ENCODE measurements around the gene TMPRSS11B. TPM values are rescaled to one million over a fixed set of nuclear protein-coding genes. Genes with fewer than 3 reads are reported as not detected.
A peak's percentile ranks its signal among the peaks of the same experiment; 100 is the strongest.
"Not testable (repeated sequence)": the region's sequence is repeated elsewhere in the genome, so short reads cannot be mapped to it uniquely, and the experiment has no call there.

TMPRSS11B gene, protein sequence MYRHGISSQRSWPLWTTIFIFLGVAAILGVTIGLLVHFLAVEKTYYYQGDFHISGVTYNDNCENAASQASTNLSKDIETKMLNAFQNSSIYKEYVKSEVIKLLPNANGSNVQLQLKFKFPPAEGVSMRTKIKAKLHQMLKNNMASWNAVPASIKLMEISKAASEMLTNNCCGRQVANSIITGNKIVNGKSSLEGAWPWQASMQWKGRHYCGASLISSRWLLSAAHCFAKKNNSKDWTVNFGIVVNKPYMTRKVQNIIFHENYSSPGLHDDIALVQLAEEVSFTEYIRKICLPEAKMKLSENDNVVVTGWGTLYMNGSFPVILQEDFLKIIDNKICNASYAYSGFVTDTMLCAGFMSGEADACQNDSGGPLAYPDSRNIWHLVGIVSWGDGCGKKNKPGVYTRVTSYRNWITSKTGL
- polyA plus RNA-seq (2013, experiment 1 of 2; ENCODE audit: insufficient read length): not detected
- not detected for polyA plus RNA-seq (2013, experiment 2 of 2; ENCODE audit: insufficient read length)

- no peak for DNase-seq
These were observed at the start of gene TMPRSS11B for GRCh38 chr4:68245594-68245993. Gene TMPRSS11B (minus strand): TSS chr4:68245694. CDS start chr4:68245558, 136 bp downstream.

GRCh38 chr4:68291256-68291655 lies 45.8 kb upstream of the TMPRSS11B start:
- no peak for DNase-seq

DNA sequence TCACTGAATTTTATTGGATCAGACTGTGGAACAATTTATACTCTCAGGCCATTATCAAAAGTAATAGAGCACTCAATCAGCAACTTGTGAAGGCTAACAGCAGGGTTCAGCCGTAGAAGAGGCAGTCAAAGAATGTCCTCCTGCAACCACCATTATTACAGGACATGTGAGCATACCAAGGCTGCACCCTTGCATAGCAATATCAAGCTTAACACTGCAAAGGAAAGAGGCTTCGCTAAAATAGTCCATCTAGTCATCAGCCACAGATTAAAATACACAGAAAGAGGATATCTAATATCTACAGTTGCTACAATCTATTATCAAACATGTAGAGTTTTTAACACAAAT lies 42.9 kb upstream of the TMPRSS11B start:
- DNase-seq: no peak

DNA sequence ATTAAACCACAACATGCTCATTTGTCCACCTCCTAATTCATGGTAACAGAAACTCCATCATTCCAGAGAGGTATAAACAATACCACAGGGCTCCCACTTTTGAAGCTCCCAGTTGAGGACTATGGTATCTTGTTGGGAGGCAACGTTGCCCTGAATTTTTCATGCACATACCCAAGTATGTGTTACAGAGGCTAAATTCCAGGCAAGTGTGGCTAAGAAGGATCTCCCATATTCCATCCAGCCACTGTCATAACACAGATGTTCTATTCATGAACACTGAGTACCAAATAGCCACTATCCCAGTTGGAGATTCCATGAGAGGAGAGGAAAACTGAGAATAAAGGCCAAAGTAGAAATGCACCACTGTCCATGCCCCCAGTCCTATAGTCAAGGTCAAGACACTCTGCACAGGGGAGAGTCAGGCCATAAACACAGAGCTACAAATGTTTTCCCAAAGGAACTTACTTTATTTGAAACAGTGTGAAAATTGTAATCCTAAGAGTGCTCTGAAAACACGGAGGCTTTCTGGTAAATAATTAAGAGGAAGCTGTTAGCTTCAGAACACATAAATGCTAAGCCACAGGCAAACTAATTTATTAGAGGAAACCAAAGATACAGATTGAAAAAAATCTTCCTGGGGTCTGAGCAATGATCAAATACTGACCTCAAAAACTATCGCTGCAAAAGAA lies 42.4 kb upstream of the TMPRSS11B start:
- no peak for DNase-seq

DNA sequence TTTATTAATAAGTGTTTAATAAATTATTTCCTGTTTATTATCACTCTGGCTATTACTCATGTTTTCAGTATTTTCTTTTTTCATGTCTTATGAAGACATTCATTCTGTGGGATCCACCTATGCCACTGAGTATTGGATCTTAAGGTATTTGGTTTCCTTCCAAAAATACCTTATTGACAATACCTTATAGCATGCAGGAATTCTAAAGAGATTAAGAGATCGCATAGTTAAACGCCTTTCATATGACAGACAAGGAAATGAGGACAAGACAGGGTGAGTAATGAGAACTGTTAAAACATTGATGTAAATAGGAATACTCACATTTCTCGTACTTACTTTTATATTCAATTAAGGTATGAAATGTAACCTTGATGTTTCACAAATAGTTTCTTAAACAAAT lies 38.2 kb upstream of the TMPRSS11B start:
- DNase-seq: no peak

DNA sequence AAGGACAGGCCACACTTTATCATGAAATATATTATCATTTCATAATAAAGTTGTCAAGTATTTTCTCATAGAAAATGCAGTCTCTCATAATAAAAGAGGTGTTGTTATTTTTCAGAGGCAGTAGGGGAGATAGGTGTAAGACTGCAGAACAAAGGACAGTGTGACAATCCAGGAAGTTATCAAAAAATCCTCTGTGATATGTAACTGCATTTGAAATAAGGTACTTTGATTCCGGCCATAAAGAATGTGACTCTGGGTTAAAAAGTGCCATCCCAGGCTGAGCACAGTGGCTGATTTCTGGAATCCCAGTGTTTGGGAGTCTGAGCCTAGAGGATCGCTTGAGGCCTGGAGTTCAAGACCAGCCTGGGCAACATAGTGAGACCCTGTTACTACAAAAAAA lies 37.6 kb upstream of the TMPRSS11B start:
- no peak for DNase-seq

DNA sequence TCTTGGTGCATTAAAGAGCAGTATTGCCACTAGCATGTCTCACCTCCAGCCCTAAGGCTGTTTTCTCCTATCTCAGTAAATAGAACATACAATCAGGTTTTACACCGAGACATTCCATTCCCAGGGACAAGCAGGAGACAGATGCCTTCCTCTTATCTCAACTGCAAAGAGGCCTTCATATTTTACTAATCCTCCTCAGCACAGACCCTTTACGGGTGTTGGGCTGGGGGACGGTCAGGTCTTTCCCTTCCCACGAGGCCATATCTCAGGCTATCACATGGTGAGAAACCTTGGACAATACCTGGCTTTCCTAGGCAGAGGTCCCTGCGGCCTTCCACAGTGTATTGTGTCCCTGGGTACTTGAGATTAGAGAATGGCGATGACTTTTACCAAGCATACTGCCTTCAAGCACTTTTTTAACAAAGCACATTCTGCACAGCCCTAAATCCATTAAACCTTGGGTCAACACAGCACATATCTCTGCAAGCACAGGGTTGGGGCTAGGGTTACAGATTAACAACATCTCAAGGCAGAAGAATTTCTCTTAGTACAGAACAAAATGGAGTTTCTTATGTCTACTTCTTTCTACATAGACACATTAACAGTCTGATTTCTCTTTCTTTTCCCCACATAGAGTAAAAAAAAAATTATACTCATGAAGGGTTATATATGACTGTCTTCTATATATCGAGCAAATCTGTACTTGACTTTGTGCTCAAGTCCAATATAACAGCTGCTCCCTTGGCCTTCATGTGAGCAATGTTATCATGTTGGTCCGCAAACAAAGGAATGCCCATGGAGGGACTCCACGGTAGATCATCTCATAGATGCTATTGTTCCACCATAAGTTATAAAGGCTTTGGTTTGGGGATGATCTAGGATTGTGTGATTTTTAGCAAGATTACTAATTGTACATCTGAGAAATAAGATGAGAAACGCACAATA lies 36.6 kb upstream of the TMPRSS11B start:
- not testable (repeated sequence) for DNase-seq

GRCh38 chr4:68278029-68278428 lies 32.5 kb upstream of the TMPRSS11B start:
- no peak for DNase-seq

DNA sequence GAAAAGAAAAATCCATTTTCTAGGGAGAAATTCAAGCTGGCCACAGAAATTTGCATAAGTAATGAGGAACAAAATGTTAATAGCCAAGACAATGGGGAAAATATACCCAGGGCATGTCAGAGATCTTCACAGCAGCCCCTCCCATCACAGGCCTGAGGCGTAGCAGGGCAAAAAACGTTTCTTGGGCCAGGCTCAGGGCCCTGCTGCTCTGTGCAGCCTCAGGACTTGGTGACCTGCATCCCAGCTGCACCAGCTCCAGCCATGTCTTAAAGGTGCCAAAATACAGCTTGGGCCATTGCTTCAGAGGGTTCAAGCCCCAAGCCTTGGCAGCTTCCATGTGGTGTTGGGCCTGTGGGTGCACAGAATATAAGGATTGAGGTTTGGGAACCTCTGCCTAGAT lies 32.1 kb upstream of the TMPRSS11B start:
- no peak for DNase-seq

GRCh38 chr4:68272860-68273259 lies 27.4 kb upstream of the TMPRSS11B start:
- peak; percentile 7 for DNase-seq

GRCh38 chr4:68272380-68272779 lies 26.9 kb upstream of the TMPRSS11B start:
- peak; percentile 7 for DNase-seq

- DNase-seq: peak; percentile 64
These were observed 26.4 kb upstream of the TMPRSS11B start for GRCh38 chr4:68271851-68272357.

- peak; percentile 30 for DNase-seq
These were observed 22.0 kb upstream of the TMPRSS11B start for GRCh38 chr4:68267433-68267944.

- DNase-seq: no peak
These were observed 19.5 kb upstream of the TMPRSS11B start for GRCh38 chr4:68264875-68265565.

DNA sequence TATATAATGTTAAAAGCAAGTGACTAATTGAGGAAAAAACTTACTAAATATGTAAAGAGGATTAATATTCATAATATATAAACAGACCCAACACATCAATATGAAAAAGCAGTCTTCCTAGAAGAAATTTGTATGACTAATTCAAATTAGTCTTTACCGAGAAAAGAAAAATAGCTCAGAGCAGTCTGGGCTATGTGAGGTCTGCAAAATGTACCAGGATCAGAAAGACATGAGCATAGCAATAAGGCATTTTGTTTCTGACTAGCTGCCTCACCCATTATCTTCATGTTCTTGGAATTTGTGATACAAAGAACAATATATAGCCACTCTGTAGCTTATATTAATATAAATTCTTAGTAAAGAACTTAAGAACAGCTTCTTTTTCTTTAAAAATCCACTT lies 13.7 kb upstream of the TMPRSS11B start:
- no peak for DNase-seq

DNA sequence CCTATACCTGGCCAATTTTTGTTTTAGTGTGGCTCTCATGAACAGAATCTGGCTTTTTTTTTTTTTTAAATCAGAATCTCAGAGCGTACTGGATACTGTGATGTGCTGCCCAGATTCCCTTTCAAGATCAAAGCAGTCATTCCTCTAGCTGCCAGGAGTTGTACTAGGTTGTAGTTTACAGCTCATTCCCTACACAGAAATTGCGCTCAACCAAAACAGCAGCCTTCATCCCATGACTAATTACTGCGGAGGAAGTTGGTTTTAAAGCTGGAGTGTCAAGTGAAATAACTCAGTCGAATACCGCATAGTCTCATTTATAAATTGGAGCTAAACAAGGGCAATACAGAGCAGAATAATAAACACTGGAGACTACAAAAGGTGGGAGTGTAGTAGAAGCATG lies 12.2 kb upstream of the TMPRSS11B start:
- no peak for DNase-seq

GRCh38 chr4:68256284-68256683 lies 10.8 kb upstream of the TMPRSS11B start:
- no peak for DNase-seq

DNA sequence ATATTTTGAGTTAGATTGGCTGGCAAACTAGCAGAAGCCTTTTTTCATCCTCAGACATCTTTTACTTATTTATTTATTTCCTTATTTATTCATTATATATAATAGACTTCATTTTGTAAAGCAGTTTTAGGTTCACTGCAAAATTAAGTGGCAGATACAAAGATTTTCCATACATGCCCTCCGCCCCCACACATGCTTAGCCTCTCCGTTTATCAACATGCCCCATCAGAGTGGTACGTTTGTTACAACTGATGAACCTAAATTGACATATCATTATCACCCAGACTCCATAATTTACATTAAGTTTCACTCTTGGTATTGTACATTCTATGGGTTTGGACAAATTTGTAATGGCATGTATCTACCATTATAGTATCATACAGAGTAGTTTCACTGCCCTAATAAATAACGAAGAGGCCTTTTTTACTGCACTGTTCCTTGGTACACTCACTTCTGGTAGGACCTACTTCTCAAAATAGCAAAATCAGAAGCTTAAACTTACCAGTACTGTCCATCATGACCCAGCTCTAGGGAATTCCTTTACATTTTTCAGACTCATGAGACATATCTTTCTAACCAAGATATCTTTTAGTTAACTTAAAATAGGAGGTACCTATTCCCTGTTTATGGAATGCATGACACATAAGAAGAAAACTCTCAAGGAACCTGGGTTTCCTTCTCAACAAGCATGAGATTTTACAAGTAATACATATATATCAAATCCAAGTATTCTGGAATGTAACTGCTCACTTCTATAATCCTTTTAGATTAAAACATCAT lies 4.8 kb upstream of the TMPRSS11B start:
- DNase-seq: no peak

DNA sequence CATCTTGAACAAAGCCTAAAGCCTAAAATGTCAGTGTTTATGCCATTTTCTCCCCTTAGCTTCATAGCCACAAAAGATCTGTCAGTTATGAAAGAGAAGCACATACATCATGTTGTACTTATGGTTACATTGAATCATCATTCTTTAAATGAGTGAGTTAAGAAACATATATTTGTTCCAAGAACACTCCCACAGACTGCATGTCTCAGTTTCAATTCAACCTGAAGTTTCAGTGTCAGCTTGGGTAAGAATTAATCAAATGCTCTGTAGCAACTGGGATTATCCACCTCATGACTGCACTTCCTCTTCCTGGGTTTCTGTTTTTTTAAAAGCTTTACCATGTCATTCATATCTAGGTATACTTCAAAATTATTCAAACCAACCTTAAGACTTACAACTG lies 3.9 kb upstream of the TMPRSS11B start:
- no peak for DNase-seq

- no peak for DNase-seq
These were observed 4.9 kb downstream of the TMPRSS11B start for GRCh38 chr4:68240620-68241019.

DNA sequence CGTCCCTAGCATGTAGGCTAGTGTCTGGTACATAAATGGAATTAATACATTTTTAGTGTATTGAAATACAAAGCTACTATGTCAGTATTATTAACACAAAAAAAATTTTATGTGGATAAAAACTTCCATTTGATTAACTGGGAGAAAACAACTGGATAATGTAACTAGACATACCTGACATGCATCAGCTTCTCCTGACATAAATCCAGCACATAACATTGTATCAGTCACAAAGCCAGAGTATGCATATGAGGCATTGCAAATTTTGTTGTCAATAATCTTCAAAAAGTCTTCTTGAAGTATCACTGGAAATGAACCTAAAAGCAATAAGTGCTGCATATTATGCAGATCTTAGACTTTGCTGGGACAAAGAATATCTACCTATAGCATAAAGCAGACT lies 16.9 kb downstream of the TMPRSS11B start:
- DNase-seq: no peak

All from fibroblast of skin of back (primary cell).